GM12865 (cell line): Measurements from ENCODE around the gene DACT2.
"Not testable (repeated sequence)": the region's sequence is repeated elsewhere in the genome, so short reads cannot be mapped to it uniquely, and the experiment has no call there.

ENCODE experiments used
- DNase-seq: peaks from one replicate; pipeline ENCODE4 v3.0.0; 2010; ENCODE audit warnings: low read depth
- H3K4me3 ChIP-seq: 2 replicates; pipeline ENCODE4 v1.5.1; 2011; ENCODE audit warnings: mild to moderate bottlenecking, low read depth, low read length, control low read depth
- TF ChIP-seq, protein P1 (sequence below): IDR thresholded peaks from 2 replicates; pipeline ENCODE4 v1.5.1; 2011; ENCODE audit warnings: low read length, control low read depth, low read depth, inconsistent platforms; ENCODE audit not compliant: insufficient read depth; ENCODE audit errors: missing control alignments

Gene DACT2

DNA sequence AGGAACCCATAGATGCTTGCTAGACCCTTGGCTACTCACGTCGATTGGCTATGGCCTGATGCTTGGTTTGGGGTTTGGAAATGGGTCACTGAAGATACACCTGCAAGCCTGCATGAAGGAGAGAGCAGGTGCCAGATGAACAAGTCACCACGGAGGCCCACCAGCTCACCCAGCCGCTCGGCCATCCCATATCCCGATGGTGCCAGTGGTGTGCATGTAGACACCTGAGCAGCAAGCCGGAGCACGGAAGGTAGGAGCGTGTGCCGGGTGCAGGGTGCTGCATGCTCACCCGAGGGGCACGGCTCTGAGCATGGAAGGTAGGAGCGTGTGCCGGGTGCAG, 35.9 kb downstream of the DACT2 start:
- H3K4me3 ChIP-seq = no peak overlapping the region
- TF ChIP-seq, protein P1, sequence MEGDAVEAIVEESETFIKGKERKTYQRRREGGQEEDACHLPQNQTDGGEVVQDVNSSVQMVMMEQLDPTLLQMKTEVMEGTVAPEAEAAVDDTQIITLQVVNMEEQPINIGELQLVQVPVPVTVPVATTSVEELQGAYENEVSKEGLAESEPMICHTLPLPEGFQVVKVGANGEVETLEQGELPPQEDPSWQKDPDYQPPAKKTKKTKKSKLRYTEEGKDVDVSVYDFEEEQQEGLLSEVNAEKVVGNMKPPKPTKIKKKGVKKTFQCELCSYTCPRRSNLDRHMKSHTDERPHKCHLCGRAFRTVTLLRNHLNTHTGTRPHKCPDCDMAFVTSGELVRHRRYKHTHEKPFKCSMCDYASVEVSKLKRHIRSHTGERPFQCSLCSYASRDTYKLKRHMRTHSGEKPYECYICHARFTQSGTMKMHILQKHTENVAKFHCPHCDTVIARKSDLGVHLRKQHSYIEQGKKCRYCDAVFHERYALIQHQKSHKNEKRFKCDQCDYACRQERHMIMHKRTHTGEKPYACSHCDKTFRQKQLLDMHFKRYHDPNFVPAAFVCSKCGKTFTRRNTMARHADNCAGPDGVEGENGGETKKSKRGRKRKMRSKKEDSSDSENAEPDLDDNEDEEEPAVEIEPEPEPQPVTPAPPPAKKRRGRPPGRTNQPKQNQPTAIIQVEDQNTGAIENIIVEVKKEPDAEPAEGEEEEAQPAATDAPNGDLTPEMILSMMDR = no peak
- no peak for DNase-seq

DNA sequence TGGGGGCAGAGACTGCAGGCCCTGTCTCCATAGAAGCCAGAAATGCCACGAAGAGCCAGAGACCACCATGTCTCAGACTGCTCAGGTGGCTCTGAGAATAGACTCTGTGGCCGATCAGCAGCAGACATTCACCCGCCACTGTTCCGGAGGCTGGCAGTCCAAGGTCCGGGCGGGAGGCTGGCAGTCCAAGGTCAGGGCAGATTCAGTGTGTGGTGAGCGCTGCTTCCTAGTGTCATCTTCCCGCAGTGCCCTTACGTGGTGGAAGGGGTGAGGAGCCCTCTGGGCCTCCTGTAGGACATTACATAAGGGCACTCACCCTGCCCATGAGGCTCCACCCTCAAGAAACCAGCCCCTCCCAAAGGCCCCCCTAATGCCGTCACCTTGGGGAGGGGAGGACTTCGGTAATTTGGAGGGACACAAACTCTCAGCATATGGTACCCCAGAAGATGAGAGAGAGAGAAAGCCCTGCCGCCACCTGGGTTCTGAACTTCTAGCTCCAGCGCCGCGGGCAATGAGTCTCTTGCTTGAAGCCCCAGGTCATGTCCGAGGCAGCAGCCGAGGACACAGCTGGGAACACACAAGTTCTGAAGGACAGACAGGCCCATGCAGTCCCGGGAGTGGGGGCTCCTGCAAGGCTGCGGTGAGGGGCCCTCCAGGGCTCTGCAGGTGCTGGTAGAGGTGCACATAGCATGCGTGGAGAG, 36.4 kb downstream of the DACT2 start:
- H3K4me3 ChIP-seq = no peak overlapping the region
- TF ChIP-seq, protein P1 = no peak
- no peak for DNase-seq

DNA sequence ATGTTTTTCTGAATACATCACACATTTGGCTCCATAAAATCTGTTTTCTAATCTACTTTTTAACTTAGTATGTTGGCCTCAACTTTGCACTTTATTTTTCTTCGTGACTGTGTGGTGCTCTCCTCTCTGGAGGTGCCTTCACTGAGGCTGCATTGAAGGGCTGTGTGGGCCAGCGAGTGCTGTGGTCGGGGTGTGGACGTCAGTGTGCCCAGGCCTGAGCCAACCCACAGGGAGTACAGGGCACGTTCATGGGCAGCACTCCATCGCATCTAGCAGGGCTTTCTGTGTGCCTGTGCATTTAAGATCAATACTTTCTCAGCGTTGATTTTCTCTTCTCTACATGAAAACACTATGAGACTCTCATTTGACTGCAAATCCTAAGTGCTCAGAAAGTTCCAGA, 37.8 kb downstream of the DACT2 start:
- TF ChIP-seq, protein P1 = no peak
- DNase-seq = no peak

DNA sequence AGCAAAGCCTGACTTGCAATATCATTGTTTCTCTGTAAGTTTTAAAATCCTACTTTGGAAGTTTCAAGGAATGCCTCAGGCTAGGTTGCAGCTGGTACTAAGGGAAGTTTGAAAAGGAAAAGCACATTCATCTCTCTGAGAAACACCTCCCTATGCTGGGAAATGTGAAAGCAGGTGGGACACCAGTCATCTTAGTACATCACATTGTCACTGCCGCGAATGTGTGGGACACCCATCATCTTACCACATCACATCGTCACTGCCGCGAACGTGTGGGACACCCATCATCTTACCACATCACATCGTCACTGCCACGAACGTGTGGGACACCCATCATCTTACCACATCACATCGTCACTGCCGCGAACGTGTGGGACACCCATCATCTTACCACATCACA, 38.3 kb downstream of the DACT2 start:
- not testable (repeated sequence) for DNase-seq, H3K4me3 ChIP-seq

More for the DNA sequence above, 37.8 kb downstream of the DACT2 start:
- H3K4me3 ChIP-seq = no peak overlapping the region

- no peak for DNase-seq
- no peak overlapping the region for H3K4me3 ChIP-seq
- TF ChIP-seq, protein P1 = no peak
Measured at GRCh38 chr6:168280899-168281245, 38.7 kb downstream of the DACT2 start.

GRCh38 chr6:168280020-168280898, 39.3 kb downstream of the DACT2 start:
- TF ChIP-seq, protein P1 = no peak
- no peak for DNase-seq
- no peak overlapping the region for H3K4me3 ChIP-seq

- no peak overlapping the region for H3K4me3 ChIP-seq
- TF ChIP-seq, protein P1 = no peak
- DNase-seq = no peak
Measured at GRCh38 chr6:168279403-168279935, 40.1 kb downstream of the DACT2 start.
